ENCODE data around the gene MRTFA. TPM values are rescaled to one million over a fixed set of nuclear protein-coding genes. Genes with fewer than 3 reads are reported as not detected.

The MRTFA gene
- total RNA-seq, 1 experiment from 2014 or later: 44.7 TPM

- Histone ChIP-seq H3K36me3 (ENCODE audit: low read depth) (no peaks in the 10 kb centered on the region), H2AFZ (no peak overlapping the region), H3K4me1 (replicated peaks; ENCODE audit: insufficient read depth) (peaks cover 3% of the 10 kb centered on the region; the same call in 1 of the 2 replicates), H3K4me2 (no peak overlapping the region), H3K4me3 (no peak overlapping the region), H3K9me2 (ENCODE audit: insufficient read depth) (no peaks in the 10 kb centered on the region), H3K27me3 (ENCODE audit: insufficient read depth, low read depth) (no peaks in the 10 kb centered on the region), H3K79me2 (ENCODE audit: low read depth) (no peaks in the 10 kb centered on the region), H3K9me3 (ENCODE audit: insufficient read depth, low read depth) (no peaks in the 10 kb centered on the region), H3K27ac (no peak overlapping the region), H4K20me1 (ENCODE audit: insufficient read depth) (no peaks in the 10 kb centered on the region), H3F3A (ENCODE audit: insufficient read depth, low read depth) (peaks cover 6% of the 10 kb centered on the region; the same call in 1 of the 2 replicates)
- no TSS peak for BruUV-seq (replicated peaks)
- no peak for TF ChIP-seq CTCF (conservative IDR thresholded peaks at IDR 0.05)
- no peak for TF ChIP-seq EZH2 (IDR thresholded peaks at IDR 0.05; ENCODE audit: low read depth)
- ChIA-PET CTCF (no interaction called here), POLR2A (ENCODE audit: unreplicated experiment) (no interaction called here)
- intact Hi-C loops (cut with micrococcal nuclease; ENCODE audit: unreplicated experiment): no loop called here
- no peak for DNase-seq
Measured at GRCh38 chr22:40674274-40674673, 37.8 kb upstream of the MRTFA start.

GRCh38 chr22:40673017-40673416 is 36.5 kb upstream of the MRTFA start:
- no peaks in the 10 kb centered on the region for H3K36me3 ChIP-seq (ENCODE audit: low read depth)
- no TSS peak for BruUV-seq (replicated peaks)
- H3K4me3 ChIP-seq: no peak overlapping the region
- peaks cover 11% of the 10 kb centered on the region for H3K4me1 ChIP-seq (replicated peaks; ENCODE audit: insufficient read depth)
- peaks cover 13% of the 10 kb centered on the region; the same call in 1 of the 2 replicates for H3F3A ChIP-seq (ENCODE audit: insufficient read depth, low read depth)
- no peak overlapping the region for H3K4me2 ChIP-seq
- CTCF ChIA-PET: interaction anchor here (1.2 kb wide), 1 partner anchor 10 kb away, joined by 3 read pairs; no protein-coding TSS in a partner anchor
- intact Hi-C loops (cut with micrococcal nuclease; ENCODE audit: unreplicated experiment): no loop called here
- H3K9me2 ChIP-seq (ENCODE audit: insufficient read depth): no peaks in the 10 kb centered on the region
- no peak overlapping the region for H3K27ac ChIP-seq
- no peaks in the 10 kb centered on the region for H4K20me1 ChIP-seq (ENCODE audit: insufficient read depth)
- POLR2A ChIA-PET (ENCODE audit: unreplicated experiment): no interaction called here
- 0 out of 2 replicates have a peak, but pooled peaks cover 4% of the 10 kb centered on the region for H3K9me3 ChIP-seq (ENCODE audit: insufficient read depth, low read depth)
- TF ChIP-seq CTCF (conservative IDR thresholded peaks at IDR 0.05): no peak
- TF ChIP-seq EZH2 (IDR thresholded peaks at IDR 0.05; ENCODE audit: low read depth): no peak
- DNase-seq: no peak
- H3K79me2 ChIP-seq (ENCODE audit: low read depth): no peaks in the 10 kb centered on the region
- no peak overlapping the region for H2AFZ ChIP-seq
- H3K27me3 ChIP-seq (ENCODE audit: insufficient read depth, low read depth): no peaks in the 10 kb centered on the region

GRCh38 chr22:40671796-40672360 is 35.4 kb upstream of the MRTFA start:
- H4K20me1 ChIP-seq (ENCODE audit: insufficient read depth): no peaks in the 10 kb centered on the region
- H3K79me2 ChIP-seq (ENCODE audit: low read depth): no peaks in the 10 kb centered on the region
- no peaks in the 10 kb centered on the region for H3K36me3 ChIP-seq (ENCODE audit: low read depth)
- CTCF ChIA-PET: interaction anchor here (0.7 to 1.2 kb wide), 2 partner anchors 11 to 36 kb away, joined by 3 to 5 read pairs; no protein-coding TSS in a partner anchor
- no peak overlapping the region for H3K4me3 ChIP-seq
- intact Hi-C loops (cut with micrococcal nuclease; ENCODE audit: unreplicated experiment): no loop called here
- peaks cover 13% of the 10 kb centered on the region; the same call in 1 of the 2 replicates for H3F3A ChIP-seq (ENCODE audit: insufficient read depth, low read depth)
- TF ChIP-seq EZH2 (IDR thresholded peaks at IDR 0.05; ENCODE audit: low read depth): no peak
- no peaks in the 10 kb centered on the region for H3K27me3 ChIP-seq (ENCODE audit: insufficient read depth, low read depth)
- no peak overlapping the region for H2AFZ ChIP-seq
- no peaks in the 10 kb centered on the region for H3K9me2 ChIP-seq (ENCODE audit: insufficient read depth)
- DNase-seq: no peak
- POLR2A ChIA-PET (ENCODE audit: unreplicated experiment): no interaction called here
- H3K9me3 ChIP-seq (ENCODE audit: insufficient read depth, low read depth): 0 out of 2 replicates have a peak, but pooled peaks cover 7% of the 10 kb centered on the region
- no peak overlapping the region for H3K27ac ChIP-seq
- H3K4me1 ChIP-seq (replicated peaks; ENCODE audit: insufficient read depth): peaks cover 11% of the 10 kb centered on the region
- no TSS peak for BruUV-seq (replicated peaks)
- no peak overlapping the region for H3K4me2 ChIP-seq

All from PC-9 (cell line).